AG04449 (cell line): ENCODE data around the gene GPR26.

Experiments
- CTCF ChIA-PET: fragments of 350-600 bp; formaldehyde crosslinking; extraction: SDS; loops from one replicate; lab custom pipeline; 2021; ENCODE audit warnings: antibody characterized with exemption; lab: Yijun Ruan, JAX
- POLR2A ChIA-PET: fragments of 400-600, 350-600 bp; formaldehyde crosslinking; extraction: SDS; loops from one replicate; lab custom pipeline; 2020; ENCODE audit warnings: antibody characterized with exemption, inconsistent platforms; lab: Yijun Ruan, JAX
- DNase-seq: peaks from one replicate; pipeline ENCODE4 v3.0.0-alpha.2; 2010; ENCODE audit warnings: low read depth, low spot score
- H3K4me3 ChIP-seq: 2 replicates; pipeline ENCODE4 v1.5.1; 2011; ENCODE audit warnings: low read depth, mild to moderate bottlenecking, control low read depth, low read length
- TF ChIP-seq, protein P1 (sequence below): IDR thresholded peaks from one replicate; pipeline ENCODE4 v1.5.1; 2011; ENCODE audit warnings: mild to moderate bottlenecking, moderate library complexity, low read length, control low read depth, inconsistent platforms; ENCODE audit not compliant: insufficient read depth; ENCODE audit errors: missing control alignments

Gene GPR26

DNA sequence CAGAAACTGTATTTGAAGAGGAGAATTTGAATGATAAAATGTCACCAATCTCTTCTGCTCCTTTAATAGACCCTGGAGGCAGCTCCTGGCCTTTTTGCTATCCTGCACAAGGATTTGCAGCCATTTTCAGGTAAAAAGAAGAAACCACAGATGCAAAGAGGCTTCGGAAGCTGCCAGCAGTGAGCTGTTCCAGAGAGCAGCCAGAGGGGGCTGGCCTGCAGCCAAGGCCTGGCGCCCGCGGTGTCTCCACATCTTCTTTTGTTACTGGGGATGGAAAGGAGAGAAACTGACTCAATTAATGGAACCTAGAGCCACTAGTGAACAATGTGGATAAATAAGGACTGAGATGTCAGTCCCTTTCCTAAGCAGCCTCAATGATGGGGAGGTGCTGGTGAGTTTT is 23.9 kb upstream of the GPR26 start:
- DNase-seq, result no peak
- ChIA-PET POLR2A (no interaction called here), CTCF (no interaction called here)
- H3K4me3 ChIP-seq, result no peak overlapping the region
- TF ChIP-seq, protein P1, sequence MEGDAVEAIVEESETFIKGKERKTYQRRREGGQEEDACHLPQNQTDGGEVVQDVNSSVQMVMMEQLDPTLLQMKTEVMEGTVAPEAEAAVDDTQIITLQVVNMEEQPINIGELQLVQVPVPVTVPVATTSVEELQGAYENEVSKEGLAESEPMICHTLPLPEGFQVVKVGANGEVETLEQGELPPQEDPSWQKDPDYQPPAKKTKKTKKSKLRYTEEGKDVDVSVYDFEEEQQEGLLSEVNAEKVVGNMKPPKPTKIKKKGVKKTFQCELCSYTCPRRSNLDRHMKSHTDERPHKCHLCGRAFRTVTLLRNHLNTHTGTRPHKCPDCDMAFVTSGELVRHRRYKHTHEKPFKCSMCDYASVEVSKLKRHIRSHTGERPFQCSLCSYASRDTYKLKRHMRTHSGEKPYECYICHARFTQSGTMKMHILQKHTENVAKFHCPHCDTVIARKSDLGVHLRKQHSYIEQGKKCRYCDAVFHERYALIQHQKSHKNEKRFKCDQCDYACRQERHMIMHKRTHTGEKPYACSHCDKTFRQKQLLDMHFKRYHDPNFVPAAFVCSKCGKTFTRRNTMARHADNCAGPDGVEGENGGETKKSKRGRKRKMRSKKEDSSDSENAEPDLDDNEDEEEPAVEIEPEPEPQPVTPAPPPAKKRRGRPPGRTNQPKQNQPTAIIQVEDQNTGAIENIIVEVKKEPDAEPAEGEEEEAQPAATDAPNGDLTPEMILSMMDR, result no peak

DNA sequence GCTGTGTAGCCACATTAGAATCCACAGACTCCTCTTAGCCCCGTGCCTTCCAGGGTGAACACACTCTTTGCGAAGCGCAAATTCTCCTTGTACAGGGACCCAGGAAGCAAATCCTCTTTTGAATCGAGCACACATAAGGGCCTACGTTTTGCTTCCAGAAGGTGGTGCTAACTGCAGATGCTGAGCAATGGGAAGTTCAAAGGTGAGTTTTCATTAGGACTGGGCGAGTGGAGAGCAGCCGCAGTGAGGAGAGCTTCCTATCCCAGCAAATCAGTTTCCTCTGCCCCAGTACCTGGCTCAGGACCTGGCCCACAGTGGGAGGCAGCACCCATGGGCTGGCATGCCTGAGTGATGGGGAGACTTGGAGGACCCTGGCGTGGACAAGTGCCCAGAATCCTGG is 23.5 kb upstream of the GPR26 start:
- H3K4me3 ChIP-seq, result no peak overlapping the region
- CTCF ChIA-PET, result no interaction called here
- POLR2A ChIA-PET, result no interaction called here
- TF ChIP-seq, protein P1, result no peak
- no peak for DNase-seq

DNA sequence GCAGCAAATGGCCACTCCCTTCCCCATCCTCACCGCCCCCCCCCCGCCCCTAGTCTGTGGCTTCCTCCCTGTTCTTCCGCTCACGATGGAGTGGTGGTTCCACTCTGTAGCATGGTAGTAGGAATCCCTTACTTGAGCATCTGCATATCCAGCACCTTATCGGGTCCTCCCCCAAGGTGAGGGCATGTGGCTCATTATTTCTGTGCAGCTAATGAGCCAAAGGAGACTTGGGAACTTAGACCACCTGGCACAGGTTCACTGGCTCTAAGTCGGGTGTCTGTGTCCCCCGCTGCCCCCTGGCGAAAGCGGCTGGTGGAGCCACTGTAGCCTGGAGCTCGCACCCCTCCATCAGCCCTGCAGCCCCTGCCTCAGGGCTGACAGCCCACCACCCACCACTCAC is 22.8 kb upstream of the GPR26 start:
- ChIA-PET POLR2A (no interaction called here), CTCF (no interaction called here)
- no peak for DNase-seq
- TF ChIP-seq, protein P1, result no peak
- no peak overlapping the region for H3K4me3 ChIP-seq

DNA sequence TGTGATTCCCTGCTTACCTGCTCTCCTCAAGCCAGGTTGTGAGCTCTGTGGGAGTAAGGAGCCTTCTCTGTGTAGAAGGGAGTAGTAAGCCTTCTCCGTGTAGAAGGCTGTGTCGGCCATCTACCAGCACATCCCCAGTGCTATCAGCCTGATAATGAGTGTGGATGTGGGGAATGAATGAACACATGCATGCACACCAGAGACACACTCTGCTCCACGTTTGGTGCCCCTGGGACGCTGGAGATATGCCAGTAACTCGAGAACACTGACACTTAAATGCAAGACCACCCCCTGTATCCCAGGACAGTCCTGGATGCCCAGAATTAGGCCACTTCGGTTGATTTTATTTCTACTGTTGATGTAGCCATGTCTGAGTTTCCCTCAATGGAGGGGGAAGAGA is 21.1 kb upstream of the GPR26 start:
- CTCF ChIA-PET, result no interaction called here
- TF ChIP-seq, protein P1, result no peak
- POLR2A ChIA-PET, result no interaction called here
- no peak overlapping the region for H3K4me3 ChIP-seq
- no peak for DNase-seq

DNA sequence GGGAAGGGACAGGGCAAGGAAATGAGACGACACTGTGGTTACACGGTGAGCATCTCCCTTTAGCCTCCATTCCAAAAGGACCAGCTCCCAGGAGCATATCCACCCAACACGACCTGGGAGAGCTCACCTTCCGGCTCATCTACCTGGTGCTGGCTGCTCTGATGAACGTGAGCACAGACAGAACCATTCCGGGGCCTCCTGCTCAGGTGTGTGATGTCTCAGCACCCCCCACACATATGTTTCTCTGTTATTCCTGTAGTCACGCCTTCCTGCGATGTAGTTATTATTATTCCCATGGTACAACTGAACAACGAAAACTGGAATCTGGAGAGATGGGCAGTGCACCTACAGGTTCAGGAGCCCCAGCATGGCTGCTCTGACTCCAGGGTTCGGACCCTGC is 20.5 kb upstream of the GPR26 start:
- DNase-seq, result no peak
- TF ChIP-seq, protein P1, result no peak
- ChIA-PET POLR2A (no interaction called here), CTCF (no interaction called here)
- no peak overlapping the region for H3K4me3 ChIP-seq

DNA sequence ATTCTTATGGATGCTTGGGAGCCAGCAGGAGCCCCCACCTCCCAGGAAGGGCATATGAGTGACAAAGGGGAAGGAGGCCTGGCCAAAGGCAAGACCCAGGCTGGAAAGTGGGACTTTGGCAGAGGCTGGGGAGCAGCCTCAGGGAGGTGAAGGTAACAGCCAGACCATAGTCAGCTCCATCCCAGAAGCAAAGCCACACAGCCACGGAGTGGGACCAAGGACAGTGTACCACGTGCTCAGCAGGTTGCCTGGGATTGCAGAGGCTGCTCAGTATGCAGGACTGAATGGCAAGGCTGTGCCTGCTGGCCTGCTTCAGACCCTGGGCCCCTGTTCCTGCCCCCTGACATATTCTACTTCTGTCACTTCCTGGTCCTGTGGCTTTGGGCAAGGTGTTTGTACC is 17.6 kb upstream of the GPR26 start:
- ChIA-PET POLR2A (no interaction called here), CTCF (no interaction called here)
- DNase-seq, result no peak
- TF ChIP-seq, protein P1, result no peak
- H3K4me3 ChIP-seq, result no peak overlapping the region
